Osteocyte (in vitro differentiated cells): ENCODE measurements around the gene CRB2. TPM values are rescaled to one million over a fixed set of nuclear protein-coding genes. Genes with fewer than 3 reads are reported as not detected.
A peak's percentile ranks its signal among the peaks of the same experiment; 100 is the strongest.

Experiments used
- DNase-seq: peaks from one replicate; pipeline ENCODE4 v3.0.0; 2021; ENCODE audit warnings: mixed read lengths; ENCODE audit not compliant: unreplicated experiment; ENCODE audit errors: extremely low spot score
- H3K27ac Mint-ChIP-seq: one replicate; pipeline ENCODE4 v1.8.0; 2021; ENCODE audit warnings: mild to moderate bottlenecking, mixed read lengths; ENCODE audit not compliant: unreplicated experiment
- H3K27me3 Mint-ChIP-seq: one replicate; pipeline ENCODE4 v1.8.0; 2021; ENCODE audit warnings: mixed read lengths; ENCODE audit not compliant: unreplicated experiment
- H3K36me3 Mint-ChIP-seq: one replicate; pipeline ENCODE4 v1.8.0; 2021; ENCODE audit warnings: mixed read lengths; ENCODE audit not compliant: unreplicated experiment
- H3K4me1 Mint-ChIP-seq: one replicate; pipeline ENCODE4 v1.8.0; 2021; ENCODE audit warnings: mixed read lengths; ENCODE audit not compliant: unreplicated experiment
- H3K4me3 Mint-ChIP-seq: one replicate; pipeline ENCODE4 v1.8.0; 2021; ENCODE audit warnings: mild to moderate bottlenecking, moderate library complexity, mixed read lengths; ENCODE audit not compliant: unreplicated experiment
- H3K9me3 Mint-ChIP-seq: one replicate; pipeline ENCODE4 v1.8.0; 2021; ENCODE audit warnings: mixed read lengths; ENCODE audit not compliant: unreplicated experiment
- total RNA-seq: library from RNA; stranded (reverse); gene quantifications from 2 replicates; pipeline ENCODE4 v1.2.1, GENCODE V29; 2021
- TF ChIP-seq, protein P1 (sequence below): fragments of 200-600 bp; sonication (generic); IDR thresholded peaks from 2 replicates; pipeline ENCODE4 v1.5.0; 2021; ENCODE audit warnings: antibody characterized with exemption, mild to moderate bottlenecking, moderate library complexity

CRB2 gene
- total RNA-seq, 1 donor from 2014 or later, result not detected

DNA sequence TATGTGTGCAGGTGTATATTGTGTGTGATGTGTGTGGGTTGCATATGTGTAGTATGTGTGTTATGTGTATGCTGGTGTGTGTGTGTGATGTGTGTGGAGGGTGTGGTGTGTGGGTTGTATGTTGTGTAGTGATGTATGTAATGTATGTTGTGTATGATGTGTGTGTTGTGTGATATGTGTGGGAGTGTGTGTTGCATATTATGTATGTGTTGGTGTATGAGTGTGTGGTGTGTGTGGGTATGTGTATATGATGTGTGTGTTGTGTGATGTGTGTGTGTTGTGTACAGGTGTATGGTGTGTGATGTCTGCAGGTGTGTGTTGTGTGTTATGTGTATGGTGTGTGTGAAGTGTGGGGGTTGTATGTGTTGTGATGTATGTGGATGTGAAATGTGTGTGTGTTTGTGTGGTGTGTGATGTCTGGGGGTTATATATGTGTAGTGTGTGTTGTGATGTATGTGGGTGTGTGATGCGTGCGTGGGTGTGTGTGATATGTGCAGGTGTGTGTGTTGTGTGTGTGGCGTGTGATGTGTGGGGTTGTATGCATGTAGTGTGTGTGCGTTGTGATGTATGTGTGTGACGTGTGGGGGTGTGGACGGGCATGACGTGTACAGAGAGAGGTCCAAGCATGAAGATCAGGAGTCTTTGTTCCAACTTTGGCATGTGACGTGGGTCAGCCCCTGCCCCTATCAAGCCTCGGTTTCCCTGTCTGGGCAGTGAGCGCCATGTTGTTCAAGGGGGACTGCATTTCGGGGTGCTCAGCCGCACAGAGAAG, 8.5 kb upstream of the CRB2 start:
- Mint-ChIP-seq H3K36me3 (no peaks in the 10 kb centered on the region), H3K4me3 (no peak overlapping the region), H3K27ac (no peak overlapping the region), H3K27me3 (peaks cover 16% of the 10 kb centered on the region), H3K4me1 (peaks cover 3% of the 10 kb centered on the region), H3K9me3 (no peaks in the 10 kb centered on the region)
- DNase-seq, result no peak
- TF ChIP-seq, protein P1, sequence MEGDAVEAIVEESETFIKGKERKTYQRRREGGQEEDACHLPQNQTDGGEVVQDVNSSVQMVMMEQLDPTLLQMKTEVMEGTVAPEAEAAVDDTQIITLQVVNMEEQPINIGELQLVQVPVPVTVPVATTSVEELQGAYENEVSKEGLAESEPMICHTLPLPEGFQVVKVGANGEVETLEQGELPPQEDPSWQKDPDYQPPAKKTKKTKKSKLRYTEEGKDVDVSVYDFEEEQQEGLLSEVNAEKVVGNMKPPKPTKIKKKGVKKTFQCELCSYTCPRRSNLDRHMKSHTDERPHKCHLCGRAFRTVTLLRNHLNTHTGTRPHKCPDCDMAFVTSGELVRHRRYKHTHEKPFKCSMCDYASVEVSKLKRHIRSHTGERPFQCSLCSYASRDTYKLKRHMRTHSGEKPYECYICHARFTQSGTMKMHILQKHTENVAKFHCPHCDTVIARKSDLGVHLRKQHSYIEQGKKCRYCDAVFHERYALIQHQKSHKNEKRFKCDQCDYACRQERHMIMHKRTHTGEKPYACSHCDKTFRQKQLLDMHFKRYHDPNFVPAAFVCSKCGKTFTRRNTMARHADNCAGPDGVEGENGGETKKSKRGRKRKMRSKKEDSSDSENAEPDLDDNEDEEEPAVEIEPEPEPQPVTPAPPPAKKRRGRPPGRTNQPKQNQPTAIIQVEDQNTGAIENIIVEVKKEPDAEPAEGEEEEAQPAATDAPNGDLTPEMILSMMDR, result no peak

DNA sequence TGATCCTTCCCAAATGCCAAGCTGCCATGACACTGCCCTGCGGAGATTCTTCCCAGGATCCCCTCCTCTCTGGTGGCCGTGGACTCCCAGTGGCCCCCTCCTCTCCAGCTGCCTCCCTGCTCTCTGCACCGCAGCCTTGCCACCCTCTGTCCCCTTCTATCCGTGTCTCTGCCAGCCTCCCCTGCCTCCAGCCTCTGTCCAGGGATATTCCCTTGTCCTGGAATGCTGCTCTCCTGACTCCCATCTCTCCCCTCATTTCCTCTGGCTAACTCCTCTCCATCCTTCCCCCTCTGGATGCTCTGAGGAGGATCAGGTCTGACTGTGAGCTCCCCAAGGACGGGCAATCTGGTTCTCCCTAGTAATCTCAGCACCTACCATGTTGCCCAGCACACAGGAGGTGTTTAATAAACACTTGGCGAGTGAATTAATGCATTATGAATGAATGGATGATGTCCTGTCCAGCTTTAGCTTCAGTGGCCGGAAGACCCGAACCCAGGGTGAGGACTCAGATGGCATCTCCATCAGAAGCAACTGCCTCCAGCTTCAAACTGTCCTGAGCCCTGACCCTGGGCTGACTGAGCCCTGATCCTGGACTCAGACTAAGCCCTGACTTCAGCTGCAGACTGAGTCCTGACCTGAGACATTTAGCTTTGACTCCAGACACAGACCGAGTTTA, 7.5 kb upstream of the CRB2 start:
- Mint-ChIP-seq H3K27me3 (peaks cover 25% of the 10 kb centered on the region), H3K36me3 (no peaks in the 10 kb centered on the region), H3K4me1 (peaks cover 3% of the 10 kb centered on the region), H3K4me3 (no peak overlapping the region), H3K27ac (no peak overlapping the region), H3K9me3 (no peaks in the 10 kb centered on the region)
- TF ChIP-seq, protein P1, result no peak
- no peak for DNase-seq

DNA sequence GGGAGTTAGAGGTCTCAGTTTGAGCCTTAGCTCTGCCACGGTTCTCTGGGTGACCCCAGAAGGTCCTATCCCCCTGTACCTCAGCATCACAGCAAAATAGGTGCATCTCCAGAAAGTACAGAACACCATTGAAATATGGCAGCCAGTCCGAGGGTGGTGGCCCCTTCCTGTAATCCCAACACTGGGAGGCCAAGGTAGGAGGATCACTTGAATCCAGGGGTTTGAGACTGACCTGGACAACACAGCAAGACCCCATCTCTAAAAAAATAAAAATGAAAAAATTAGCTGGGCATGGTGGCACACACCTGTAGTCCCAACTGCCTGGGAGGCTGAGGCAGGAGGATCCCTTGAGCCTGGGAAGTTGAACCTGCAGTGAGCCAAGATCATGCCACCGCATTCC, 7.0 kb upstream of the CRB2 start:
- H3K4me3 Mint-ChIP-seq, result no peak overlapping the region
- TF ChIP-seq, protein P1, result no peak
- H3K9me3 Mint-ChIP-seq, result no peaks in the 10 kb centered on the region
- H3K27me3 Mint-ChIP-seq, result peaks cover 25% of the 10 kb centered on the region
- no peak overlapping the region for H3K27ac Mint-ChIP-seq
- H3K4me1 Mint-ChIP-seq, result peaks cover 4% of the 10 kb centered on the region
- DNase-seq, result no peak
- H3K36me3 Mint-ChIP-seq, result no peaks in the 10 kb centered on the region

DNA sequence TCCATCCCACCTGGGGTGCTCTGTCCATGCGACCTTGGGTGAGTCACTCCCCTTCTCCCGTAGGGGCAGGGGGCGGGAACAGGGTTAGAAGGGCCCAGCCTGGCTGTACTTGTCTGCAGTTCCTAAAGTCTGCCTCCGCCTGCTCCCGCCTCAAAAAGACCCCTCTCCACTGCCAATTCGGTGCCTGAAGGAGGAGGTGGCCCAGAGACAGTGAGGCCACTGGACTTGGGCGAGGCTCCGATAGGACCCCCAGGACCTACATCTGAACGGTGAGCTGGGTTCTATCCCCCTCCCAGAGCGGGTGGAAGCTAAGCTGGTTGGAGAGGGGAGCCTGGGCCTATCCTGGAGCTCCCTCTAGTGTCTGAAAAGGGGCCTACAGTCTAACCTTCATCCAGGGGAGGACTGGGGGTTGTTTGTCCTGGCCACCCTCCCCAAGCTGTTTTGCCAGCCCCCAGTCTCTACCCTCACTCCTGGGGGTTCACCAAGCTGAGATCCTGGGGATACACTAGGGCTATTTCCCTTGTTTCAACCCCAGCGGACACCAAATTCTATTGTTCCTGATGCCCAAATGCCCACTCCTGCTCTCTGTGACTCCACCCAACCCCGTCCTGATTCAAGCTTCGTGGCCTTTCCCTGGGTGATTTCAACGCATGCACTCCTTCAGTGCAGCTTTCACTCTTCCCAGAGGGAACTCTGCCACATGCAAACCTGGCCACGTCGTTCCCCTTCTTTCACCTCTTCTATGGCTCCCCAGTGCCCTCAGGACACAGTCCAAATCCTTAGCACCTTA, 6.1 kb upstream of the CRB2 start:
- H3K4me1 Mint-ChIP-seq, result peaks cover 7% of the 10 kb centered on the region
- no peaks in the 10 kb centered on the region for H3K9me3 Mint-ChIP-seq
- H3K4me3 Mint-ChIP-seq, result no peak overlapping the region
- peaks cover 25% of the 10 kb centered on the region for H3K27me3 Mint-ChIP-seq
- no peaks in the 10 kb centered on the region for H3K36me3 Mint-ChIP-seq
- no peak overlapping the region for H3K27ac Mint-ChIP-seq
- TF ChIP-seq, protein P1, result peak; percentile 95
- no peak for DNase-seq
